ENCODE data around the gene PDGFRB.
A peak's percentile ranks its signal among the peaks of the same experiment; 100 is the strongest.

The PDGFRB gene

DNA sequence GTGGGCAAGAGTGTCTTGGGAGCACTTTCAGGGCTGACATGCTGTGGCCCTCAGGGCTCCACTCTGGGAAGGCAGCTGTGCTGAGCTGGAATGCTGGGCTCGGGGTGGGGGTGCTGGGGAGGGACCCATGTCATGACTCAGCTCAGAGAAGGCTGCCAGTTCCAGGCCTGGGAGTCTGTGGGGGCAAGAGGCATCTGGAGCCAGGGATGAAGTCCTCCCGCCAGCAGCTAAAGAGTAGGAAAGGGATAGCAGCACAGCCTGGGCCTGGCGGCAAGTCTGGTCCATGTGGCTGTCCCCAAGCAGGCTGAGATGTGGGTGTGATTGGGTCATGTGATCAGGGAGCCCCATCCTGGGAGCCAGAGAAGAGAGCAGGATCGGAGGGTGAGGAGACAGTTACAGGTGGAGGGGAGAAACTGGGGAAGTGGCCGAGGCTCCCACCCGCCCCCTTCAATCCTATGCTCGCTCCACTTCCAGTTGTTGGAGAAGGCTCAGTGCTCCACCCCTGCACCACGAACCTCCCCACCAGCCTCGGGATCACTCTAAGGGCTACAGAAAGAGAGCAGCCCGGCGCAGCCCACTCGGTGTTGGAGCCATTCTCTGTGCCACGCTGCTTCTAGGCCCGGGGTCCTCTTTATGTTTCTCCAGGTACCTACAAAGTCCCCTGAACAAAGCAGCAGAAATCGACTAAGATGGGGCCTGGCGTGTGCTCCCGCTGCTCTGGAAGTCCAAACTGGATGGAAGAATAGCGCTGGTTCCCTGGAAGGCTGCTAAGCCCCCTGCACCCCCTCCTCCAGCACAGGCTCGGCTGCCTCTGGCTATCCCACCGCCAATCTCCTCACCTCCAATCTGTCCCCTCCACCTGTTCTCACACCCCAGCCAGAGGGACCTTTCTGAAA is 12.0 kb downstream of the PDGFRB start:
- ChIA-PET CTCF (interaction anchor here (0.7 to 2.9 kb wide), 2 partner anchors 9 to 13 kb away, joined by 3 to 13 read pairs; no protein-coding TSS in a partner anchor), POLR2A (no interaction called here)
- no peak overlapping the region for H3K27ac ChIP-seq (ENCODE audit: extremely low read depth, low read depth, low read length)
- no peaks in the 10 kb centered on the region for H3K9me3 ChIP-seq (ENCODE audit: control insufficient read depth, insufficient read depth, low read depth, low read length)
- TF ChIP-seq ZNF76 (tag by site-specific recombination; IDR thresholded peaks at IDR 0.05; ENCODE audit: borderline replicate concordance, low read depth): no peak
- TF ChIP-seq ZNF600 (tag by site-specific recombination; IDR thresholded peaks at IDR 0.05): 0 out of 2 replicates have a peak, but pooled peaks have one; percentile 23
- no peak for TF ChIP-seq ZNF239 (tag by site-specific recombination; IDR thresholded peaks at IDR 0.05)
- no peak for TF ChIP-seq ZBTB17 (tag by site-specific recombination; IDR thresholded peaks at IDR 0.05)
- peak; percentile 34; the same call in 1 of the 2 replicates for TF ChIP-seq GLIS2 (tag by site-specific recombination; IDR thresholded peaks at IDR 0.05)
- peak; percentile 41; the same call in 1 of the 2 replicates for TF ChIP-seq GLIS1 (tag by site-specific recombination; IDR thresholded peaks at IDR 0.05)
- TF ChIP-seq, protein P1, sequence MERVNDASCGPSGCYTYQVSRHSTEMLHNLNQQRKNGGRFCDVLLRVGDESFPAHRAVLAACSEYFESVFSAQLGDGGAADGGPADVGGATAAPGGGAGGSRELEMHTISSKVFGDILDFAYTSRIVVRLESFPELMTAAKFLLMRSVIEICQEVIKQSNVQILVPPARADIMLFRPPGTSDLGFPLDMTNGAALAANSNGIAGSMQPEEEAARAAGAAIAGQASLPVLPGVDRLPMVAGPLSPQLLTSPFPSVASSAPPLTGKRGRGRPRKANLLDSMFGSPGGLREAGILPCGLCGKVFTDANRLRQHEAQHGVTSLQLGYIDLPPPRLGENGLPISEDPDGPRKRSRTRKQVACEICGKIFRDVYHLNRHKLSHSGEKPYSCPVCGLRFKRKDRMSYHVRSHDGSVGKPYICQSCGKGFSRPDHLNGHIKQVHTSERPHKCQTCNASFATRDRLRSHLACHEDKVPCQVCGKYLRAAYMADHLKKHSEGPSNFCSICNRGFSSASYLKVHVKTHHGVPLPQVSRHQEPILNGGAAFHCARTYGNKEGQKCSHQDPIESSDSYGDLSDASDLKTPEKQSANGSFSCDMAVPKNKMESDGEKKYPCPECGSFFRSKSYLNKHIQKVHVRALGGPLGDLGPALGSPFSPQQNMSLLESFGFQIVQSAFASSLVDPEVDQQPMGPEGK (tag by site-specific recombination; IDR thresholded peaks at IDR 0.05): peak; percentile 84
- peak; percentile 49 for TF ChIP-seq ZFHX2 (tag by site-specific recombination; conservative IDR thresholded peaks at IDR 0.05)
- TF ChIP-seq, protein P2, sequence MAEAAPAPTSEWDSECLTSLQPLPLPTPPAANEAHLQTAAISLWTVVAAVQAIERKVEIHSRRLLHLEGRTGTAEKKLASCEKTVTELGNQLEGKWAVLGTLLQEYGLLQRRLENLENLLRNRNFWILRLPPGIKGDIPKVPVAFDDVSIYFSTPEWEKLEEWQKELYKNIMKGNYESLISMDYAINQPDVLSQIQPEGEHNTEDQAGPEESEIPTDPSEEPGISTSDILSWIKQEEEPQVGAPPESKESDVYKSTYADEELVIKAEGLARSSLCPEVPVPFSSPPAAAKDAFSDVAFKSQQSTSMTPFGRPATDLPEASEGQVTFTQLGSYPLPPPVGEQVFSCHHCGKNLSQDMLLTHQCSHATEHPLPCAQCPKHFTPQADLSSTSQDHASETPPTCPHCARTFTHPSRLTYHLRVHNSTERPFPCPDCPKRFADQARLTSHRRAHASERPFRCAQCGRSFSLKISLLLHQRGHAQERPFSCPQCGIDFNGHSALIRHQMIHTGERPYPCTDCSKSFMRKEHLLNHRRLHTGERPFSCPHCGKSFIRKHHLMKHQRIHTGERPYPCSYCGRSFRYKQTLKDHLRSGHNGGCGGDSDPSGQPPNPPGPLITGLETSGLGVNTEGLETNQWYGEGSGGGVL (tag by site-specific recombination; IDR thresholded peaks at IDR 0.05): peak; percentile 86
- peak; percentile 12; the same call in 1 of the 2 replicates for TF ChIP-seq ZBTB20 (tag by site-specific recombination; IDR thresholded peaks at IDR 0.05)
- no peak for TF ChIP-seq ZNF670 (tag by site-specific recombination; IDR thresholded peaks at IDR 0.05; ENCODE audit: low read depth)
- no peak for TF ChIP-seq SP7 (tag by site-specific recombination; IDR thresholded peaks at IDR 0.05)
- TF ChIP-seq, protein P3, sequence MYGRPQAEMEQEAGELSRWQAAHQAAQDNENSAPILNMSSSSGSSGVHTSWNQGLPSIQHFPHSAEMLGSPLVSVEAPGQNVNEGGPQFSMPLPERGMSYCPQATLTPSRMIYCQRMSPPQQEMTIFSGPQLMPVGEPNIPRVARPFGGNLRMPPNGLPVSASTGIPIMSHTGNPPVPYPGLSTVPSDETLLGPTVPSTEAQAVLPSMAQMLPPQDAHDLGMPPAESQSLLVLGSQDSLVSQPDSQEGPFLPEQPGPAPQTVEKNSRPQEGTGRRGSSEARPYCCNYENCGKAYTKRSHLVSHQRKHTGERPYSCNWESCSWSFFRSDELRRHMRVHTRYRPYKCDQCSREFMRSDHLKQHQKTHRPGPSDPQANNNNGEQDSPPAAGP (tag by site-specific recombination; IDR thresholded peaks at IDR 0.05): 0 out of 2 replicates have a peak, but pooled peaks have one; percentile 10
- TF ChIP-seq, protein P4, sequence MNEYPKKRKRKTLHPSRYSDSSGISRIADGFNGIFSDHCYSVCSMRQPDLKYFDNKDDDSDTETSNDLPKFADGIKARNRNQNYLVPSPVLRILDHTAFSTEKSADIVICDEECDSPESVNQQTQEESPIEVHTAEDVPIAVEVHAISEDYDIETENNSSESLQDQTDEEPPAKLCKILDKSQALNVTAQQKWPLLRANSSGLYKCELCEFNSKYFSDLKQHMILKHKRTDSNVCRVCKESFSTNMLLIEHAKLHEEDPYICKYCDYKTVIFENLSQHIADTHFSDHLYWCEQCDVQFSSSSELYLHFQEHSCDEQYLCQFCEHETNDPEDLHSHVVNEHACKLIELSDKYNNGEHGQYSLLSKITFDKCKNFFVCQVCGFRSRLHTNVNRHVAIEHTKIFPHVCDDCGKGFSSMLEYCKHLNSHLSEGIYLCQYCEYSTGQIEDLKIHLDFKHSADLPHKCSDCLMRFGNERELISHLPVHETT (tag by site-specific recombination; IDR thresholded peaks at IDR 0.05): no peak
- TF ChIP-seq ZNF2 (tag by site-specific recombination; IDR thresholded peaks at IDR 0.05): no peak
- TF ChIP-seq, protein P5, sequence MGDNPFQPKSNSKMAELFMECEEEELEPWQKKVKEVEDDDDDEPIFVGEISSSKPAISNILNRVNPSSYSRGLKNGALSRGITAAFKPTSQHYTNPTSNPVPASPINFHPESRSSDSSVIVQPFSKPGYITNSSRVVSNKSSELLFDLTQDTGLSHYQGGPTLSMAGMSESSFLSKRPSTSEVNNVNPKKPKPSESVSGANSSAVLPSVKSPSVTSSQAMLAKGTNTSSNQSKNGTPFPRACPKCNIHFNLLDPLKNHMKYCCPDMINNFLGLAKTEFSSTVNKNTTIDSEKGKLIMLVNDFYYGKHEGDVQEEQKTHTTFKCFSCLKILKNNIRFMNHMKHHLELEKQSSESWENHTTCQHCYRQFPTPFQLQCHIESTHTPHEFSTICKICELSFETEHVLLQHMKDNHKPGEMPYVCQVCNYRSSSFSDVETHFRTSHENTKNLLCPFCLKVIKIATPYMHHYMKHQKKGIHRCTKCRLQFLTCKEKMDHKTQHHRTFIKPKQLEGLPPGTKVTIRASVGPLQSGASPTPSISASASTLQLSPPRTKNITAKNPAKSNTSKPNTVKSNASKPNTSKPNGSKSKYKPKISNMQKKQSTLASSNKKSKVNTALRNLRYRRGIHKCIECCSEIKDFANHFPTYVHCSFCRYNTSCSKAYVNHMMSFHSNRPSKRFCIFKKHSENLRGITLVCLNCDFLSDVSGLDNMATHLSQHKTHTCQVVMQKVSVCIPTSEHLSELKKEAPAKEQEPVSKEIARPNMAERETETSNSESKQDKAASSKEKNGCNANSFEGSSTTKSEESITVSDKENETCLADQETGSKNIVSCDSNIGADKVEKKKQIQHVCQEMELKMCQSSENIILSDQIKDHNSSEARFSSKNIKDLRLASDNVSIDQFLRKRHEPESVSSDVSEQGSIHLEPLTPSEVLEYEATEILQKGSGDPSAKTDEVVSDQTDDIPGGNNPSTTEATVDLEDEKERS (tag by site-specific recombination; IDR thresholded peaks at IDR 0.05): no peak
- no peak for TF ChIP-seq ZNF416 (tag by site-specific recombination; IDR thresholded peaks at IDR 0.05)
- no peak for TF ChIP-seq SCRT2 (tag by site-specific recombination; IDR thresholded peaks at IDR 0.05)
- TF ChIP-seq WT1 (tag by site-specific recombination; IDR thresholded peaks at IDR 0.05): 0 out of 2 replicates have a peak, but pooled peaks have one; percentile 16
- 0 out of 2 replicates have a peak, but pooled peaks cover 3% of the 10 kb centered on the region for H3K4me1 ChIP-seq (ENCODE audit: control insufficient read depth, insufficient read depth, low read length)
- no peak overlapping the region for H3K4me3 ChIP-seq (ENCODE audit: low read depth, low read length)
- no peaks in the 10 kb centered on the region for H3K36me3 ChIP-seq (ENCODE audit: control insufficient read depth in 2 of 2, insufficient read depth in 1 of 2, low read length in 2 of 2)

All from HEK293 (cell line).